Measurements from ENCODE around the gene DRC7. TPM values are rescaled to one million over a fixed set of nuclear protein-coding genes. Genes with fewer than 3 reads are reported as not detected.
A peak's percentile ranks its signal among the peaks of the same experiment; 100 is the strongest.

DRC7 gene
- total and polyA plus RNA-seq, 9 of the 15 experiments (the other 6 are each of a cell fraction or from before 2014, with no cell fraction given) = 0.04 to 0.33 (median 0.12) TPM; not detected in 3

GRCh38 chr16:57694725-57695679 lies at the start of gene DRC7 (continued):
- TF ChIP-seq RBM14 (IDR thresholded peaks at IDR 0.05; ENCODE audit: borderline replicate concordance, insufficient read depth, low read depth, low read length) = no peak
- TF ChIP-seq RBM22 (IDR thresholded peaks at IDR 0.05; ENCODE audit: low read depth, low read length, poor library complexity, severe bottlenecking) = no peak
- no peak for TF ChIP-seq ZNF311 (CRISPR knock-in tag; IDR thresholded peaks at IDR 0.05)
- 0 out of 2 replicates have a peak, but pooled peaks have one; percentile 27 for TF ChIP-seq ATF7 (IDR thresholded peaks at IDR 0.05)
- no peak for TF ChIP-seq TSC22D4 (tag; IDR thresholded peaks at IDR 0.05)
- no peak for TF ChIP-seq NR1H2 (CRISPR knock-in tag; IDR thresholded peaks at IDR 0.05)
- peak; percentile 83 for TF ChIP-seq BCOR (IDR thresholded peaks at IDR 0.05)
- TF ChIP-seq SREBF2 (CRISPR knock-in tag; IDR thresholded peaks at IDR 0.05) = no peak
- TF ChIP-seq ZNF551 (CRISPR knock-in tag; IDR thresholded peaks at IDR 0.05) = no peak
- TF ChIP-seq GATA2 (CRISPR knock-in tag; IDR thresholded peaks at IDR 0.05) = 0 out of 2 replicates have a peak, but pooled peaks have one; percentile 43
- no peak for TF ChIP-seq ILK (tag; IDR thresholded peaks at IDR 0.05; ENCODE audit: borderline replicate concordance, low read depth)
- no peak for TF ChIP-seq ZFP91 (CRISPR knock-in tag; IDR thresholded peaks at IDR 0.05)
- no peak for TF ChIP-seq JUN (IDR thresholded peaks at IDR 0.05; ENCODE audit: borderline replicate concordance, low read depth, low read length)
- TF ChIP-seq JUN (CRISPR knock-in tag; IDR thresholded peaks at IDR 0.05; ENCODE audit: borderline replicate concordance) = no peak
- no peak for TF ChIP-seq SRSF7 (optimal IDR thresholded peaks at IDR 0.05; ENCODE audit: low read depth, low read length)
- TF ChIP-seq RBM34 (IDR thresholded peaks at IDR 0.05; ENCODE audit: borderline replicate concordance, insufficient read depth, low read length) = no peak
- TF ChIP-seq ZNF174 (CRISPR knock-in tag; IDR thresholded peaks at IDR 0.05) = no peak
- TF ChIP-seq GTF2F1 (IDR thresholded peaks at IDR 0.05; ENCODE audit: low read depth, low read length) = no peak
- TF ChIP-seq VEZF1 (CRISPR knock-in tag; IDR thresholded peaks at IDR 0.05) = peak; percentile 79
- TF ChIP-seq ZBTB26 (CRISPR knock-in tag; IDR thresholded peaks at IDR 0.05) = no peak
- TF ChIP-seq MYC (IDR thresholded peaks at IDR 0.05; ENCODE audit: low read depth, low read length) = no peak
- no peak for TF ChIP-seq MYC (CRISPR knock-in tag; IDR thresholded peaks at IDR 0.05; ENCODE audit: borderline replicate concordance, low read depth)
